ENCODE data around the gene ELFN2. TPM values are rescaled to one million over a fixed set of nuclear protein-coding genes. Genes with fewer than 3 reads are reported as not detected.

The ELFN2 gene
- total RNA-seq, 2 experiments from 2014 or later: 0.19 to 0.25 TPM

- intact Hi-C loops (cut with DNase I, micrococcal nuclease): no loop called here
- ATAC-seq (no peak), DNase-seq (no peak)
- Mint-ChIP-seq H3K27ac (no peak overlapping the region), H3K4me1 (no peaks in the 10 kb centered on the region), H3K36me3 (ENCODE audit: low read depth) (no peaks in the 10 kb centered on the region), H3K9me3 (ENCODE audit: low read depth) (no peaks in the 10 kb centered on the region), H3K4me3 (no peak overlapping the region), H3K27me3 (no peaks in the 10 kb centered on the region)
- CTCF ChIA-PET: no interaction called here
- POLR2A ChIA-PET: no interaction called here
These were observed 78.0 kb downstream of the ELFN2 start for GRCh38 chr22:37349043-37349814.

GRCh38 chr22:37346505-37346895 lies 80.8 kb downstream of the ELFN2 start:
- no peak for ATAC-seq
- CTCF ChIA-PET: no interaction called here
- intact Hi-C loops (cut with DNase I, micrococcal nuclease): no loop called here
- POLR2A ChIA-PET: no interaction called here
- H3K27me3 Mint-ChIP-seq: no peaks in the 10 kb centered on the region
- no peaks in the 10 kb centered on the region for H3K36me3 Mint-ChIP-seq (ENCODE audit: low read depth)
- H3K4me1 Mint-ChIP-seq: peaks cover 7% of the 10 kb centered on the region
- H3K9me3 Mint-ChIP-seq (ENCODE audit: low read depth): no peaks in the 10 kb centered on the region
- no peak overlapping the region for H3K4me3 Mint-ChIP-seq
- DNase-seq: no peak
- H3K27ac Mint-ChIP-seq: no peak overlapping the region

GRCh38 chr22:37345863-37346504 lies 81.3 kb downstream of the ELFN2 start:
- Mint-ChIP-seq H3K36me3 (ENCODE audit: low read depth) (no peaks in the 10 kb centered on the region), H3K27ac (no peak overlapping the region), H3K4me3 (no peak overlapping the region), H3K9me3 (ENCODE audit: low read depth) (no peaks in the 10 kb centered on the region), H3K27me3 (no peaks in the 10 kb centered on the region), H3K4me1 (peaks cover 7% of the 10 kb centered on the region)
- ChIA-PET POLR2A (no interaction called here), CTCF (no interaction called here)
- DNase-seq (no peak), ATAC-seq (no peak)
- intact Hi-C loops (cut with DNase I, micrococcal nuclease): no loop called here

GRCh38 chr22:37344735-37345449 lies 82.4 kb downstream of the ELFN2 start:
- ChIA-PET POLR2A (no interaction called here), CTCF (interaction anchor here (0.6 kb wide), 1 partner anchor 308 kb away, joined by 3 read pairs; no protein-coding TSS in a partner anchor)
- Mint-ChIP-seq H3K4me1 (peaks cover 7% of the 10 kb centered on the region), H3K27ac (no peak overlapping the region), H3K9me3 (ENCODE audit: low read depth) (no peaks in the 10 kb centered on the region), H3K36me3 (ENCODE audit: low read depth) (no peaks in the 10 kb centered on the region), H3K27me3 (no peaks in the 10 kb centered on the region), H3K4me3 (no peak overlapping the region)
- no peak for DNase-seq
- no peak for ATAC-seq
- intact Hi-C loops (cut with DNase I, micrococcal nuclease): no loop called here

- ChIA-PET CTCF (interaction anchor here (0.6 kb wide), 1 partner anchor 308 kb away, joined by 3 read pairs; no protein-coding TSS in a partner anchor), POLR2A (no interaction called here)
- Mint-ChIP-seq H3K27ac (no peak overlapping the region), H3K4me1 (peaks cover 7% of the 10 kb centered on the region), H3K9me3 (ENCODE audit: low read depth) (no peaks in the 10 kb centered on the region), H3K4me3 (no peak overlapping the region), H3K36me3 (ENCODE audit: low read depth) (no peaks in the 10 kb centered on the region), H3K27me3 (no peaks in the 10 kb centered on the region)
- ATAC-seq (no peak), DNase-seq (no peak)
- intact Hi-C loops (cut with DNase I, micrococcal nuclease): no loop called here
These were observed 83.2 kb downstream of the ELFN2 start for GRCh38 chr22:37343863-37344734.

- intact Hi-C loops (cut with DNase I, micrococcal nuclease): no loop called here
- H3K9me3 Mint-ChIP-seq (ENCODE audit: low read depth): no peaks in the 10 kb centered on the region
- H3K4me1 Mint-ChIP-seq: peaks cover 7% of the 10 kb centered on the region
- H3K27ac Mint-ChIP-seq: no peak overlapping the region
- DNase-seq: no peak
- H3K36me3 Mint-ChIP-seq (ENCODE audit: low read depth): no peaks in the 10 kb centered on the region
- ChIA-PET POLR2A (no interaction called here), CTCF (no interaction called here)
- no peak overlapping the region for H3K4me3 Mint-ChIP-seq
- H3K27me3 Mint-ChIP-seq: no peaks in the 10 kb centered on the region
- no peak for ATAC-seq
These were observed 83.9 kb downstream of the ELFN2 start for GRCh38 chr22:37343348-37343747.

GRCh38 chr22:37342065-37342464 lies 85.2 kb downstream of the ELFN2 start:
- H3K27ac Mint-ChIP-seq: no peak overlapping the region
- ChIA-PET CTCF (no interaction called here), POLR2A (no interaction called here)
- no peak overlapping the region for H3K4me3 Mint-ChIP-seq
- no peaks in the 10 kb centered on the region for H3K9me3 Mint-ChIP-seq (ENCODE audit: low read depth)
- peaks cover 7% of the 10 kb centered on the region for H3K4me1 Mint-ChIP-seq
- DNase-seq: no peak
- intact Hi-C loops (cut with DNase I, micrococcal nuclease): no loop called here
- no peaks in the 10 kb centered on the region for H3K27me3 Mint-ChIP-seq
- ATAC-seq: no peak
- no peaks in the 10 kb centered on the region for H3K36me3 Mint-ChIP-seq (ENCODE audit: low read depth)

GRCh38 chr22:37340331-37341262 lies 86.7 kb downstream of the ELFN2 start:
- ChIA-PET CTCF (no interaction called here), POLR2A (no interaction called here)
- intact Hi-C loops (cut with DNase I, micrococcal nuclease): no loop called here
- DNase-seq (no peak), ATAC-seq (no peak)
- no peak overlapping the region for H3K4me3 Mint-ChIP-seq
- H3K27me3 Mint-ChIP-seq: peaks cover 6% of the 10 kb centered on the region
- no peak overlapping the region for H3K27ac Mint-ChIP-seq
- H3K9me3 Mint-ChIP-seq (ENCODE audit: low read depth): no peaks in the 10 kb centered on the region
- H3K36me3 Mint-ChIP-seq (ENCODE audit: low read depth): no peaks in the 10 kb centered on the region
- peaks cover 7% of the 10 kb centered on the region for H3K4me1 Mint-ChIP-seq

- no peak overlapping the region for H3K4me3 Mint-ChIP-seq
- no peaks in the 10 kb centered on the region for H3K9me3 Mint-ChIP-seq (ENCODE audit: low read depth)
- intact Hi-C loops (cut with DNase I, micrococcal nuclease): no loop called here
- no peak for ATAC-seq
- H3K36me3 Mint-ChIP-seq (ENCODE audit: low read depth): no peaks in the 10 kb centered on the region
- H3K4me1 Mint-ChIP-seq: peaks cover 14% of the 10 kb centered on the region
- ChIA-PET CTCF (no interaction called here), POLR2A (interaction anchor here (0.5 kb wide), 1 partner anchor 120 kb away, joined by 3 read pairs; no protein-coding TSS in a partner anchor)
- peaks cover 21% of the 10 kb centered on the region for H3K27me3 Mint-ChIP-seq
- H3K27ac Mint-ChIP-seq: no peak overlapping the region
- DNase-seq: no peak
These were observed 88.6 kb downstream of the ELFN2 start for GRCh38 chr22:37338539-37339246.

- H3K4me1 Mint-ChIP-seq: peaks cover 10% of the 10 kb centered on the region
- ChIA-PET POLR2A (no interaction called here), CTCF (no interaction called here)
- H3K27me3 Mint-ChIP-seq: peaks cover 29% of the 10 kb centered on the region
- ATAC-seq: no peak
- H3K4me3 Mint-ChIP-seq: no peak overlapping the region
- H3K36me3 Mint-ChIP-seq (ENCODE audit: low read depth): no peaks in the 10 kb centered on the region
- H3K9me3 Mint-ChIP-seq (ENCODE audit: low read depth): no peaks in the 10 kb centered on the region
- intact Hi-C loops (cut with DNase I, micrococcal nuclease): no loop called here
- H3K27ac Mint-ChIP-seq: no peak overlapping the region
- DNase-seq: no peak
These were observed 89.9 kb downstream of the ELFN2 start for GRCh38 chr22:37337204-37337943.
